ENCODE measurements around the gene RXRA. TPM values are rescaled to one million over a fixed set of nuclear protein-coding genes. Genes with fewer than 3 reads are reported as not detected.

RXRA gene
- total RNA-seq, 1 donor = 11.2 TPM

DNA sequence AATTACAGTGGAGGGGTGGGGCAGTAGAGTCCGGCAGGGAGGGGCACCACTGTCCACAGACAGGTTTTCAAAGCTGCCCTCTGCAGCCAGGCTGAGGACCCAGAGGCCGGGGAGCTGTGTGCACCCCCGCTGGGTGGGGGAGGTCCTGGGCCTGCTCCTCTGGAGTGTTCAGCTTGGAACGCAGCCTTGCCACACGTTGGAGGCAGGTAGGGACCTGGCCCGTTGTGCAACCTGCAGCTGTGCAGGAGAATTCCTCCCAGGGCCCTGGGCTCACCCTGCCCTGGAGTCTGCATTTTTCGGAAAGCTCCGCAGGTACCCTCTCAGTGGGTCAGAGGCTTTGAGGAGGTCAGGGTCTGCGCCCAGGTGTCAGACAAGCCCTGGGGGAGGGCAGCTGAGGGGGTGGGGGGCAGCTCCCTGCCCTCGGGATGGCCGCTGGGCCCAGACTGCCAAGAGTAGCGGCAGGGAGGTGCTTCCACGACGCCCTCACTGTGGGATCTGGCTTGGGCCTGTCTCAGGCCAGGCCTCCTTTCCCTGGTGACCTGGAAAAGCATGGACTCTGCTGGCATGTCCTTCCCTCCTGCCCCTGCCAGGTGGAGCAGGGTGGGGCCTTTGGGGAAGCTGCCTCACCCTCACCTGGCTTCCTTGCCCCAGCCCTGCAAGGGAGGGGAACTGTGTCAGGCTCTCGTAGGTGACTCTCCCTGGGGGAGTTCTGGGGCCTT lies 29.5 kb downstream of the RXRA start:
- Histone ChIP-seq H3K9me3 (ENCODE audit: low read depth, low read length) (no peaks in the 10 kb centered on the region), H3K27me3 (ENCODE audit: insufficient read depth, low read length) (no peaks in the 10 kb centered on the region), H3K4me1 (ENCODE audit: insufficient read depth, low read length) (peaks cover 48% of the 10 kb centered on the region), H3K4me3 (ENCODE audit: low read length) (no peak overlapping the region)

DNA sequence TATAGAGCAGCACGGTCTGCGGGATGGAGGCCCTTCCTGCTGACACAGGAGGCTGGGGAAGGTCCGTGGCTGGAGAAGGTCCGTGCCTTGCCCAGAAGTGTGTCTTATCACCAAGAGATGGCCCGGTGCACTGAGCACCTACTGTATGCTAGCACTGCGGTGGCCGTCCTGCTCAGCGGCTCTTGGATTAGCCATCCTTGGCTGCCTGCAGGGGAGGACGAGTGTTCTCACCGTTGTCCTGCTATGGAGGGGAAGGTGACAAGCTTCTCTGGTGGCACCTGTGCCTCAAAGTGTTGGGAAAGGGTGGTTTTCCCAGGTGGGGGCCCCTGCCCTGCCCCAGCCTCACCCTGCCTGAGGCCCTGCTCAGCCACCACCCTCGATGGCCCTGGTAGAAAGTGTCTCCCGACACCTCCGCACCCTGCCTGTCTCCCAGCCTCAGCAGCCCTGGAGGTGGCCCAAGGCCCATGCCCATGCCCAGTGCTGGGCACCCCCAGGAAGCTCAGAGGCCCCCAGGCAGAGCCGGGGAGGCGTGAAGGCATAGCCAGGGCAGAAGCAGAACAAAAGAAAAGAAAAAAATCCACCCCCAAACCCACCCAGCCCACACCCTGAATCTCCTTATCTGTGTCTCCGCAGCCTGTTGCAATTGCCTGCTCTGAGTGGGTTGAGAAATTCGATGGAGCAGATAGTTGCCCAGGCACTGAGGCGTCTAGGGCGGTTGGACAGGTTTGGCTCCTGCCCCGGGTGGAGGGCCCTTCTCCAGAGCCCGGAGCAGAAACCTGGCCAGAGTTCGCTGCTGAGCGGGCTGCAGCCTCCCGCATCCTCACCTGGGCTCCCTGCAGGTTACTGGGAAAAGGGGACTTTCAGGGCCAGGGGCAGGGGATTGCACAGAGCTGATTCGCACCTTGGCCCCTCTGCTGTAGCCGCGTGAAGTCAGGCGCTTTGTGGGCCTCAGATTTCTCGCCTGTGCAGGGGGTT lies 30.5 kb downstream of the RXRA start:
- Histone ChIP-seq H3K27me3 (ENCODE audit: insufficient read depth, low read length) (no peaks in the 10 kb centered on the region), H3K9me3 (ENCODE audit: low read depth, low read length) (no peaks in the 10 kb centered on the region), H3K4me3 (ENCODE audit: low read length) (no peak overlapping the region), H3K4me1 (ENCODE audit: insufficient read depth, low read length) (peaks cover 48% of the 10 kb centered on the region)

DNA sequence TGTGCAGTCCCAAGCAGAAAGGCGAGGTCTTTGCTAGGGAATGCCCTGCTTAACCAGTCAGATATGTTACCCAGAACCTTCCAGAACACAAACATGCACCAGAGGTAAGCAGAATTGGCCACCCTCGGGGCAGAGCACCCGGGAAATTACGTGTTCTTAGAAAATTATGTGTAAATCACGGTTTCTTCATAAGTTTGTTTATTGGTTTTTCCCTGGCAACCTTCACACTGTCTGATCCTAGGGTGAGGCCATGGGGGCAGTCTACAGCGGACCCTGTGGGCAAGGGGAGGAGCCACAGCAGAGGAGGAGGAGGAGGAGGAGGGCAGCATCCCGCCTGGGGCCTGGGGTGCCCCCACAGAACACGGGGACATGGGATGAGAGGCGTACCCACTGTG lies 31.4 kb downstream of the RXRA start:
- no peak overlapping the region for H3K4me3 ChIP-seq (ENCODE audit: low read length)
- H3K27me3 ChIP-seq (ENCODE audit: insufficient read depth, low read length) = no peaks in the 10 kb centered on the region
- peaks cover 48% of the 10 kb centered on the region for H3K4me1 ChIP-seq (ENCODE audit: insufficient read depth, low read length)
- H3K9me3 ChIP-seq (ENCODE audit: low read depth, low read length) = no peaks in the 10 kb centered on the region

DNA sequence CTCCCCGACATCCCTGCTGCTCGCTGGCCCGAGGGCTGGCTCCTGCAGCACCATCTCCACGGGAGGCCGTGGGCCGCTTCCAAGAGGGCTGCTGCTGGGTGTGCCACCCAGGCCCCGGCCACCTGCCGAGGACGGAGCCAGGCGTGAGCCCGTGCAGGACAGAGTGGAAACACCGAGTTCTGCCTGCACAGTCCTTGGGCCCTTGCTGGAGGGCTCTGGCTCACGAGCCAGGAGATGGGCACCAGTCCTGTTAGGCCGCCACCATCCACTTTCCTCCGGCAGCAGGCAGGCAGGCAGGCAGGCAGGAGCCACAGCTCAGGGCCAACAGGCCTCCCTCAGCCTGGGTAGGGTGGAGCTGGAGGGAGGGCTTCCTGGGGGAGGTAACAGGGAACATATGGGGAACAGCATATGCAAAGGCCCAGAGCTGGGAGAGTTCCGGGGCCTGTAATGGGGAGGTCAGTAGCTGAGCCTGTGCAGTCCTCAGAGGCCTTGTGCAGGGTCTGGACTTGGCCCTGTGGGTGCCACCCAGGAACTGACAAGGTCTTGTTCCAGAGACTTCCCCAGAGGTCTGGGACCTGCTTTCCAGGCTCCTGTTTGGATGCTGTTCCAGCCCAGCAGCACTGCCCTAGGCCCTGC lies 31.9 kb downstream of the RXRA start:
- Histone ChIP-seq H3K4me1 (ENCODE audit: insufficient read depth, low read length) (peaks cover 48% of the 10 kb centered on the region), H3K4me3 (ENCODE audit: low read length) (no peak overlapping the region), H3K9me3 (ENCODE audit: low read depth, low read length) (no peaks in the 10 kb centered on the region), H3K27me3 (ENCODE audit: insufficient read depth, low read length) (no peaks in the 10 kb centered on the region)

DNA sequence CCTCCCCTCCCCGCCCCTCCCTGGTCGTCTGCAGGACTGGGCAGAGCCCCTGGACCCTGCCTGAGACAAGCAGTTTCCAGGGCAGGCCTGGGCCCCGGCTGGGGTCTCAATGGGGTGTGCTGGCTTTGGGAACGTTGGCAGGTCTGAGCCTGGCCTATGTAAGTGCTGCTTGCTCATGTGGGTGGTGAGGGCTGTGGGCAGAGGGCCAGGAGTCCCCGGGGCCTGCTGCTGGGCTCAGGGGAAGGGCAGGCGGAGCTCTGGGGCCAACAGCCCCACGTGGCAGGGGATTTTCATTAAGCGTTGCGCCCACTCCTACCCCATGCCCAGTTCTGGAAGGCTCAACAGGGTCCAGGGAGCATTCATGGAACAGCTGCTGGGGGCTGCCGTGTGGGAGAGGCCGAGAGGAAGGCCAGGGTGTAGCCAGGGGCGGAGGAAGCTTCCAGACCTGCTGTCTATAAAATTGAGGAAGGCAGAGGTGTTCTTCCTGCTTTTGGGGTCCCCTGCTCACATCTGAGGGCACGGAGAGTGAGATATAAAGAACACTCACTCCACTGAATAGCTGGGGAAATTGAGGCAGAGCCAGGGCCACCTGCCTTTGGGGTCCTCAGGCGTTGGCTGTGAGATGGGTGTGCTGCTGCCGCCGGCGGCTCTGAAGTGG lies 32.5 kb downstream of the RXRA start:
- no peaks in the 10 kb centered on the region for H3K9me3 ChIP-seq (ENCODE audit: low read depth, low read length)
- H3K4me3 ChIP-seq (ENCODE audit: low read length) = no peak overlapping the region
- no peaks in the 10 kb centered on the region for H3K27me3 ChIP-seq (ENCODE audit: insufficient read depth, low read length)
- H3K4me1 ChIP-seq (ENCODE audit: insufficient read depth, low read length) = peaks cover 49% of the 10 kb centered on the region

DNA sequence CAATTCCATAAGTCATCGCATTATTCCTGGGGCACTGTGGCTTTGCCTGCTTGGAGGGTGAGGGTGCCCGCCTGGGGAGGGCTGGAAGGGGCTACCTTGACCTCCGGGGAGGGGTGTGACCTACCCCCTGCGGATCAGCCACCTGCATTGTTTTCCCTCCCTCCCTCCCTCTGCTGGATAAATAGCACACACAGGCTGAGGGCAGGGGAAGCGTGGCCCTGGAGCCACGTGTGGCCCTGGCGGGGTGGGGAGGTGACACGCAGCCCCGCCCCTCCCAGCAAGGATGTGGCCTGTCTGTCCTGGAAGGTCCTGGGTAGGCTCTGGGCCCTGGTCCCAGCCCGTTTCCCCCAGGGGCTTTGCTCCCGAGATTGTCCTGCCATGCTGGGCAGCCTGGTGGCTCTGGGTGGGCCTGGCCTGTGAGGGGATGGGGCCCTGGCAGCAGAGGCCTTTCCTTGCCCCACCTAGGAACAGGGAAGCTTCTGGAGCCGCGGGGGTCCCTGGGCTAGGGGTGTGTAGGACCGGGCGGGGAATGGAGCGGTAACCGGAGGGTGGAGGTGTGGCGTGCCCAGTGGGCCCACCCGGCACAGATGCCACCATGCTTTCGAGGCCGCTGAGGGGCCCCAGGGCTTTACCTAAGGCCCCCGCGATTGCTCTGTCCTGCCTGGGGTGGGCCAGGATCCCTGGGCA lies 33.4 kb downstream of the RXRA start:
- Histone ChIP-seq H3K27me3 (ENCODE audit: insufficient read depth, low read length) (no peaks in the 10 kb centered on the region), H3K4me1 (ENCODE audit: insufficient read depth, low read length) (peaks cover 57% of the 10 kb centered on the region), H3K9me3 (ENCODE audit: low read depth, low read length) (no peaks in the 10 kb centered on the region), H3K4me3 (ENCODE audit: low read length) (no peak overlapping the region)

DNA sequence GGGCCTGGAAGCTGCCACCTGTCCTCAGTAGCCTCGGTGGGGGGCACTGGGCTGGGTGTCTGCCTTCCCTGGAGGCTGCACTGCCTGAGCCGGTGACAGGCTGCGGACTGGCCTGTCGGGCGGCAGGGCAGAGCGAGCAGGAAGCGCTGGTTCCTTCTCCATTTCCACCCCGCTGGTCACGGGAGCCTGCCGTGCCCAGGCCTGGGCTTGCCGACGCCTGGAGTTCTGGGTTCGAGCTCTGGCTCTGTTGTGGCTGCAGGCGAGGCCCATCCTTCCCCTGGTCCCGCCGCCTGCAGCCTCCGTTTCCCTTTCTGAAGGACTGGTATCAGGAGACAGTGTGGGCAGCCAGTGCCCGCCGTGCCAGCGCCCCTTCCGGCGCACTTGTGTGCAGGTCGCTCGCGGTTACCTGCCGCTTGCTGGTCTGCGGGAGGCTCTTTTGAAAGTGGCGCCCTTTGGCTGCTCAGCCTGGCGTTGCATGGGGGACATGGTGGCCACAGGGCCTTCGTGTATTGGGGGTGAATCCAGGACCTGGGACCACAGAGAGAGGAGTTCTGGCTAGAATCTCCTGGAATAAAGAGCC lies 34.0 kb downstream of the RXRA start:
- peaks cover 64% of the 10 kb centered on the region for H3K4me1 ChIP-seq (ENCODE audit: insufficient read depth, low read length)
- H3K9me3 ChIP-seq (ENCODE audit: low read depth, low read length) = no peaks in the 10 kb centered on the region
- H3K4me3 ChIP-seq (ENCODE audit: low read length) = no peak overlapping the region
- H3K27me3 ChIP-seq (ENCODE audit: insufficient read depth, low read length) = no peaks in the 10 kb centered on the region

DNA sequence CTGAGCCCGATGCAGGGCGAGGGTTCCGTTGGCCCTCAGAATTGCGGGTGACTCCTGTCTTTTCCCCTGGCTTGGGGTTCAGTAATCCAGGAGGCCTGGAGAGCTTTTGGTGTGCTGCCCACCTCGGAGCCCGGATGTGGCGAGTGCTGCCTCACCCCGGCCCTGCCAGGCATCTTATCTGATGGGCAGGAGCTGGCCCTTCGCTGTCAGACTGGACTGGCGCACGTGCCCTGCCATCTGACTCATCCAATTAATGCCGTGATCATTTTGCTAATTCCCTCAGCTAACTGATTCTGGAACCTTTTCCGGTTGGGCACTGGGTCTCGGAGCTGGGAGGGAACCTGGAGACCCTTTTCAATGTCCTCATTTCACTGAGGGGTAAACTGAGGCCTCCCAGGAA lies 34.6 kb downstream of the RXRA start:
- Histone ChIP-seq H3K4me1 (ENCODE audit: insufficient read depth, low read length) (peaks cover 70% of the 10 kb centered on the region), H3K4me3 (ENCODE audit: low read length) (no peak overlapping the region), H3K27me3 (ENCODE audit: insufficient read depth, low read length) (no peaks in the 10 kb centered on the region), H3K9me3 (ENCODE audit: low read depth, low read length) (no peaks in the 10 kb centered on the region)

DNA sequence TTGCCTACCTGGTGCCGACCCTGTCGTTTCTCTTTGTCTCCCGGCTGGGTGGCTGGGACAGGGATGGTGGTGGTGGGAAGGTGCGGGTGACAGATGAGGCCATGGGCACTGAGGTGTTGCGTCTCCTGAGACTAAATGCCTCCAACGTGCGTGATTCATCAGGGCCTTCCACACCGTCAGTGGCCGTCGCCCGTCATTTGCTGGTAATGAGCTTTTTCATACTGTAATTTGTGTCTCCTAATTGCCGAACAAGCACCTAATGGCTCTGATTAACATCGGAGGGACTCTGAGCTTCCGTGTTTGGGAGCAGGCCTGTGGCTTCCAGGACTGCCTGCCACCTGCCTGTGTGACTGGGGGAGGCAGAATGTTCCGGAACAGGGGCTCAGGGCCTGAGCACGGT lies 35.2 kb downstream of the RXRA start:
- Histone ChIP-seq H3K4me3 (ENCODE audit: low read length) (no peak overlapping the region), H3K4me1 (ENCODE audit: insufficient read depth, low read length) (peaks cover 70% of the 10 kb centered on the region), H3K27me3 (ENCODE audit: insufficient read depth, low read length) (no peaks in the 10 kb centered on the region), H3K9me3 (ENCODE audit: low read depth, low read length) (no peaks in the 10 kb centered on the region)

DNA sequence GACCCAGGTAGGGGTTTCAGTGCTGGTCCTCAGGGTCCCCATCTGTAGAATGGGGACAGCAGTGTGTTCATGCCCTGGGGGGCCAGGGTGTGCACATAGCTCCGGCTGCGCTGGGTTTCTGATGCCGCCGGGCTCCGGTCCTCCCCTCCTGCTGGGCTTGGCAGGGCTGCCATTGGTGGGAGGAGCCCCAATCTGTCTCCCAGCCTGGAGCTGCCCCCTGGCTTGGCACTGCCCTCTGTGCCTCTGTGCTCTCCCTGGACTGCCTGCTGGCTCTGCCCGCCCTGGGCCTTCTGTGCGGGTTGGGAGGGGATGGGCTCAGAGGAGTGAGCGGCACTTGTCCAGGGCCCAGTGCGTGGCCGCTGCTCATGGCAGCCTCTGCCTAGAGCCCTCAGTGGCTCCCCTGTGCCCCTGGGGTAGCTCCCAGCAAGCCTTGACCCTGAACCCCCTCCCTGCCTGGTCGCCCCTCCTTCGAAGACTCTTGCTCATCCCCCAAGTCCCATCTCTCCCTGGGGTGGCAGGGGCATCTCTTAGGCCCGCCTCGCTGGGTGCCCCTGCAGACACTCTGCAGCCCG lies 35.7 kb downstream of the RXRA start:
- Histone ChIP-seq H3K27me3 (ENCODE audit: insufficient read depth, low read length) (no peaks in the 10 kb centered on the region), H3K4me3 (ENCODE audit: low read length) (no peak overlapping the region), H3K9me3 (ENCODE audit: low read depth, low read length) (no peaks in the 10 kb centered on the region), H3K4me1 (ENCODE audit: insufficient read depth, low read length) (peaks cover 70% of the 10 kb centered on the region)

DNA sequence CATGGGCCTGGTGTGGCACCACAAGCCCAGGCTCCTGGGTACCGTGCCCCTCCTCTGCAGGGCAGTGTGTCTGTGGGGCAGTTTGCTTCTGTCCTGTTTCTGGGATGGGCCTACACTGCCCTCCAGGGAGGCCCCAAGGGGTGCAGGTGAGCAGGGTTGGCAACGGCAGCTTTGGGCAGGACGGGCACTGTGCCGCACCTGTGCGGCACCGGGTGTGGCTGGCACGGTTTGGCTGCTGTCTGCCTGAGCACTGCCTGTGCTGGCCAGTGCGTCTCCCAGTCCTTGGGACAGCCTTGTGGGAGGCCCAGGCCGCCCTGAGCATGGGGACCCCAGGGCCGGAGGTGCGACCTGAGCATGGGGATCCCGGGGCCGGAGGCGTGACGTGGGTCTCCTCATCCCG lies 37.2 kb downstream of the RXRA start:
- H3K4me1 ChIP-seq (ENCODE audit: insufficient read depth, low read length) = peaks cover 70% of the 10 kb centered on the region
- H3K4me3 ChIP-seq (ENCODE audit: low read length) = no peak overlapping the region
- no peaks in the 10 kb centered on the region for H3K27me3 ChIP-seq (ENCODE audit: insufficient read depth, low read length)
- no peaks in the 10 kb centered on the region for H3K9me3 ChIP-seq (ENCODE audit: low read depth, low read length)

DNA sequence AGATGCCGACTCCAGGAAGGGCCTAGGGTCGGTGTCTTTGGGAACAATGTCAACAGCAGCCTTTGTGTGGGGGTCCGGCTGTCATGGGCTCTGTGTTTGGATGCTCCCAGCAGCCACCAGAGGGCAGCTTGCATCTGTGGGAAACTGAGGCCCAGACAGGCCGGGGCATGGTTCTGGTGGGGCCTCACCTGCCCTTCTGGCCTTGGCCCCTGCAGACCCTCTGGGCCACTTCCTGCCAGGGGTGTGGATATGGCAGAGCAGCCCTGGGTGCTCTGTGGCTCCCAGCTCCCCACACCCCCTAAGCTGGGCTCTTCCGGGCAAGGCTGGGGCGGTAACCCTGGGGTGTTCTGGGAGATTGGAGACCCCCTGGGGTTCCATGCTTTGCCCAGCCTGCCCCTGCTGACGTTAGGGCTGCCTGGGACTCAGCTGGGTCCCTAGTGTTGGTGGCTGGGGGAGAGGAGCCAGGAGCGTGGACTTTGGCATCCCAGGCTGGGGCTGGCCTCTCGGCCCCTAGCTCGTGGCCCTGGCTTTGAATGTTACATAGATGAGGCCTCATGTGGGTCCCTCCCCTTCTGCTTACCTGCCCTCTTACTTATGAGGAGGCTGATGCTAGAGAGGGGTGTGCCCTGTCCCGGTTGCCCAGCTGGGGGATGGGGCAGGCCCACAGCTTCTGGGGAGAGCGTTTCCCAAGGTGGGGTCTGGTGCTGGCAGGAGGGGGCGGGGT lies 38.3 kb downstream of the RXRA start:
- Histone ChIP-seq H3K4me1 (ENCODE audit: insufficient read depth, low read length) (peaks cover 65% of the 10 kb centered on the region), H3K27me3 (ENCODE audit: insufficient read depth, low read length) (no peaks in the 10 kb centered on the region), H3K9me3 (ENCODE audit: low read depth, low read length) (no peaks in the 10 kb centered on the region), H3K4me3 (ENCODE audit: low read length) (no peak overlapping the region)

DNA sequence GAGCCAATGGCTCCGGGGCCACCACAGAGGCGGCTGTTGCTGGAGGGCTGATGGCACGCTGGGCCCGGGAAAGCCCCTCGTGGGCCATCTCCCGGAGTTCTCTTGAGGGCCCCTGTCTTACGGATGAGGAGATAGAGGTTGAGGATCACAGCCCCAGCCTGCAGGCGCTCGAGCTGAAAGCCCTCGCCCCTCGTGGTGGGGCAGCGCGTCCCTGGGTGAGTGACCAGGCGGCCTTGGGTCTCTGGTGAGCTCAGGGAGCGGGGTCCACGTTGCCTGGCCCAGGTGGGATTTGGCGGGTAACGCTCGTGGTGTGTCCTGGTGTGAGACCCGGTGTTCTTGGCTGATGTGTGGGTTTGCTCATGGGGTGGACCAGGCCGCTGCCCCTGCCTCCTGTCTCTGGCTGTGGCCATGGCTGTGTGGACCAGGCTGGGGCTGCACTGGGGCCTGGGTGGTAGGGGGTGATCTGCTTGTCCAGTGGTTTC lies 38.9 kb downstream of the RXRA start:
- H3K4me3 ChIP-seq (ENCODE audit: low read length) = no peak overlapping the region
- peaks cover 65% of the 10 kb centered on the region for H3K4me1 ChIP-seq (ENCODE audit: insufficient read depth, low read length)
- no peaks in the 10 kb centered on the region for H3K9me3 ChIP-seq (ENCODE audit: low read depth, low read length)
- H3K27me3 ChIP-seq (ENCODE audit: insufficient read depth, low read length) = no peaks in the 10 kb centered on the region

Measured in mononuclear cell (primary cell).